PFSK-1 (cell line): ENCODE data around the gene CCNT1.

Experiments
- POLR2AphosphoS5 ChIP-seq: IDR thresholded peaks from 2 replicates; pipeline ENCODE4 v1.6.1; 2012; ENCODE audit warnings: low read depth, mild to moderate bottlenecking, control low read depth, low read length, moderate library complexity
- REST ChIP-seq, 2 experiments: IDR thresholded peaks; 2 replicates each; pipeline versions ENCODE4 v1.6.1 to v1.8.0; 2011 to 2012; ENCODE audit warnings: low read depth in 2 of 2, low read length in 2 of 2, control low read depth in 1 of 2, inconsistent platforms in 1 of 2, mild to moderate bottlenecking in 1 of 2, moderate library complexity in 1 of 2; ENCODE audit not compliant: insufficient read depth in 1 of 2
- SIN3A ChIP-seq: IDR thresholded peaks from 2 replicates; pipeline ENCODE4 v1.6.1; 2012; ENCODE audit warnings: mild to moderate bottlenecking, low read length, moderate library complexity, borderline replicate concordance; ENCODE audit not compliant: insufficient read depth
- TAF1 ChIP-seq: IDR thresholded peaks from 2 replicates; pipeline ENCODE4 v1.6.1; 2012; ENCODE audit warnings: low read length, control low read depth, borderline replicate concordance; ENCODE audit not compliant: insufficient read depth

- TF ChIP-seq SIN3A = no peak
- TF ChIP-seq REST (IDR thresholded peaks at IDR 0.05; ENCODE audit: insufficient read depth in 1 of 2, low read depth in 2 of 2, low read length in 2 of 2) = no peak
- TF ChIP-seq POLR2AphosphoS5 = no peak
- no peak for TF ChIP-seq TAF1
Measured at GRCh38 chr12:48695859-48696258, 20.6 kb downstream of the CCNT1 start.
